Right atrium auricular region (tissue), 2 donors: ENCODE measurements around the gene KIF3B. TPM values are rescaled to one million over a fixed set of nuclear protein-coding genes. Genes with fewer than 3 reads are reported as not detected.

Source experiments
- DNase-seq: peaks from one replicate; pipeline ENCODE4 v3.0.0-alpha.2; 2019; ENCODE audit warnings: low spot score
- H3K27ac ChIP-seq, 2 donors: fragments of 200-600 bp; sonication (generic); 1 replicate in 1 of 2; 2 replicates in 1 of 2; pipeline ENCODE4 v1.5.1; 2016 to 2019
- H3K27me3 ChIP-seq, 2 donors: fragments of 200-600 bp; sonication (generic); one replicate each; pipeline versions ENCODE4 v1.5.1 to v1.6.0; 2017 to 2019
- H3K36me3 ChIP-seq: fragments of 200-600 bp; sonication (generic); one replicate; pipeline ENCODE4 v1.5.1; 2016
- H3K4me1 ChIP-seq, 2 donors: fragments of 200-600 bp; sonication (generic); one replicate each; pipeline versions ENCODE4 v1.5.1 to v1.6.0; 2017 to 2019
- H3K4me3 ChIP-seq, 2 donors: fragments of 200-600 bp; sonication (generic); 1 replicate in 1 of 2; 2 replicates in 1 of 2; pipeline ENCODE4 v1.5.1; 2017 to 2019; ENCODE audit warnings: mild to moderate bottlenecking in 1 of 2, moderate library complexity in 1 of 2
- H3K9me3 ChIP-seq, 2 donors: fragments of 200-600 bp; sonication (generic); one replicate each; pipeline ENCODE4 v1.5.1; 2019
- CTCF ChIP-seq, 2 donors: fragments of 200-600 bp; sonication (generic); IDR thresholded peaks; one replicate each; pipeline ENCODE4 v1.5.1; 2019; ENCODE audit warnings: antibody characterized with exemption in 2 of 2
- total RNA-seq, 2 donors: library from RNA; depleted of rRNA; stranded (reverse); fragments of >200 nt; gene quantifications; one replicate each; pipeline ENCODE4 v1.1.0, GENCODE V29; 2016

KIF3B gene
- total RNA-seq, 2 donors from 2014 or later, result 10.7 to 16.4 TPM

- Histone ChIP-seq H3K27me3 (no peaks in the 10 kb centered on the region), H3K4me1 (peaks cover 0 to 39% of the 10 kb centered on the region in 2 donors), H3K9me3 (no peaks in the 10 kb centered on the region), H3K4me3 (peak overlapping the region; percentile 90 to 94), H3K27ac (peak overlapping the region; percentile 95 to 98), H3K36me3 (no peaks in the 10 kb centered on the region)
- no peak for DNase-seq
- TF ChIP-seq CTCF (IDR thresholded peaks at IDR 0.05), result no peak
Observed at GRCh38 chr20:32356622-32357374, 79.3 kb downstream of the KIF3B start.

GRCh38 chr20:32357375-32357868, 80.0 kb downstream of the KIF3B start:
- H3K4me1 ChIP-seq, result peaks cover 0 to 45% of the 10 kb centered on the region in 2 donors
- peak overlapping the region; percentile 95 to 98 for H3K27ac ChIP-seq
- H3K4me3 ChIP-seq, result peak overlapping the region; percentile 90 to 94
- no peaks in the 10 kb centered on the region for H3K9me3 ChIP-seq
- no peaks in the 10 kb centered on the region for H3K27me3 ChIP-seq
- no peak for TF ChIP-seq CTCF (IDR thresholded peaks at IDR 0.05)
- no peak for DNase-seq
- H3K36me3 ChIP-seq, result no peaks in the 10 kb centered on the region

- H3K4me1 ChIP-seq, result peaks cover 0 to 51% of the 10 kb centered on the region in 2 donors
- no peaks in the 10 kb centered on the region for H3K27me3 ChIP-seq
- TF ChIP-seq CTCF (IDR thresholded peaks at IDR 0.05), result no peak
- peak within 1 kb of the TSS; percentile 95 to 98 for H3K27ac ChIP-seq
- no peaks in the 10 kb centered on the region for H3K36me3 ChIP-seq
- peak within 1 kb of the TSS; percentile 90 to 94 for H3K4me3 ChIP-seq
- peak; percentile 96 for DNase-seq
- no peaks in the 10 kb centered on the region for H3K9me3 ChIP-seq
Observed at GRCh38 chr20:32357869-32358631, 80.6 kb downstream of the KIF3B start, which contains the start of gene ASXL1. Gene ASXL1, plus strand, starts transcription at chr20:32358331. Its CDS starts 445 bp downstream, at chr20:32358776.

- DNase-seq, result no peak
Observed at GRCh38 chr20:32358632-32358882, 81.1 kb downstream of the KIF3B start.

More at GRCh38 chr20:32358632-32358882, 81.1 kb downstream of the KIF3B start:
- H3K27ac ChIP-seq, result peak overlapping the region; percentile 95 to 98
- no peaks in the 10 kb centered on the region for H3K9me3 ChIP-seq
- no peaks in the 10 kb centered on the region for H3K36me3 ChIP-seq
- H3K4me3 ChIP-seq, result peak overlapping the region; percentile 90 to 94
- no peaks in the 10 kb centered on the region for H3K27me3 ChIP-seq
- TF ChIP-seq CTCF (IDR thresholded peaks at IDR 0.05), result no peak
- H3K4me1 ChIP-seq, result peaks cover 0 to 56% of the 10 kb centered on the region in 2 donors
